Gastrocnemius medialis (tissue), 4 donors: ENCODE results near the gene INS.

Experiments
- POLR2A ChIP-seq, 2 donors: fragments of 450-650 bp; IDR thresholded peaks; one replicate each; pipeline ENCODE4 v1.6.1; 2017; ENCODE audit warnings: antibody characterized with exemption in 2 of 2, mild to moderate bottlenecking in 2 of 2, moderate library complexity in 2 of 2
- TF ChIP-seq, protein P1 (sequence below), 5 experiments: fragments of 450-650 bp in 3 of 5; fragments of 200-600 bp in 2 of 5; sonication (generic) in 2 of 5; IDR thresholded peaks in 4 of 5; conservative IDR thresholded peaks in 1 of 5; 1 replicate in 4 of 5; 2 replicates in 1 of 5; pipeline ENCODE4 v1.5.1; 2016 to 2019; ENCODE audit warnings: antibody characterized with exemption in 5 of 5, mild to moderate bottlenecking in 3 of 5, moderate library complexity in 3 of 5

DNA sequence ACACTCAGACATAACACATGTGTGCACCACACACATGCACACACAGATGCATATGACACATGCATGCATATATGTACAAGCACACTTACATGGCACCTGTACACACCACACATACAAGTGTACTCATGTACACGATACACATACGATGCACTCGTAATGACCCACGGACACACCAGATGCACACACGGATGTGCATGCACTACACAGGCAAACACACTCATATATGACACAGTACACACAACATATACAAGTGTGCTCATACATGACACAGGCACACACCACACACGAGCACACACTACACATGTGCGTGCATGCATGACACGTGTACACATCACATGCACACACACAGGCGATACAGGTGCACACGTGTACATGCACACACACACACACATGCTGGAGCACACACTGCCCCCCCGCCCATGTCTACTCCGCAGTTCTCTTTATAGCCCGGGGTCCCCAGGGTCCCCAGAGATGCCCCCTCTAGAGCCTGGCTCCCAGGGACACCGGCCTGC lies 15.4 kb upstream of the INS start:
- TF ChIP-seq, protein P1, sequence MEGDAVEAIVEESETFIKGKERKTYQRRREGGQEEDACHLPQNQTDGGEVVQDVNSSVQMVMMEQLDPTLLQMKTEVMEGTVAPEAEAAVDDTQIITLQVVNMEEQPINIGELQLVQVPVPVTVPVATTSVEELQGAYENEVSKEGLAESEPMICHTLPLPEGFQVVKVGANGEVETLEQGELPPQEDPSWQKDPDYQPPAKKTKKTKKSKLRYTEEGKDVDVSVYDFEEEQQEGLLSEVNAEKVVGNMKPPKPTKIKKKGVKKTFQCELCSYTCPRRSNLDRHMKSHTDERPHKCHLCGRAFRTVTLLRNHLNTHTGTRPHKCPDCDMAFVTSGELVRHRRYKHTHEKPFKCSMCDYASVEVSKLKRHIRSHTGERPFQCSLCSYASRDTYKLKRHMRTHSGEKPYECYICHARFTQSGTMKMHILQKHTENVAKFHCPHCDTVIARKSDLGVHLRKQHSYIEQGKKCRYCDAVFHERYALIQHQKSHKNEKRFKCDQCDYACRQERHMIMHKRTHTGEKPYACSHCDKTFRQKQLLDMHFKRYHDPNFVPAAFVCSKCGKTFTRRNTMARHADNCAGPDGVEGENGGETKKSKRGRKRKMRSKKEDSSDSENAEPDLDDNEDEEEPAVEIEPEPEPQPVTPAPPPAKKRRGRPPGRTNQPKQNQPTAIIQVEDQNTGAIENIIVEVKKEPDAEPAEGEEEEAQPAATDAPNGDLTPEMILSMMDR (IDR thresholded peaks at IDR 0.05 in 4 of 5, conservative IDR thresholded peaks at IDR 0.05 in 1 of 5), result no peak
- TF ChIP-seq POLR2A (IDR thresholded peaks at IDR 0.05), result no peak
